ENCODE measurements around the gene PPP1R12C.

DNA sequence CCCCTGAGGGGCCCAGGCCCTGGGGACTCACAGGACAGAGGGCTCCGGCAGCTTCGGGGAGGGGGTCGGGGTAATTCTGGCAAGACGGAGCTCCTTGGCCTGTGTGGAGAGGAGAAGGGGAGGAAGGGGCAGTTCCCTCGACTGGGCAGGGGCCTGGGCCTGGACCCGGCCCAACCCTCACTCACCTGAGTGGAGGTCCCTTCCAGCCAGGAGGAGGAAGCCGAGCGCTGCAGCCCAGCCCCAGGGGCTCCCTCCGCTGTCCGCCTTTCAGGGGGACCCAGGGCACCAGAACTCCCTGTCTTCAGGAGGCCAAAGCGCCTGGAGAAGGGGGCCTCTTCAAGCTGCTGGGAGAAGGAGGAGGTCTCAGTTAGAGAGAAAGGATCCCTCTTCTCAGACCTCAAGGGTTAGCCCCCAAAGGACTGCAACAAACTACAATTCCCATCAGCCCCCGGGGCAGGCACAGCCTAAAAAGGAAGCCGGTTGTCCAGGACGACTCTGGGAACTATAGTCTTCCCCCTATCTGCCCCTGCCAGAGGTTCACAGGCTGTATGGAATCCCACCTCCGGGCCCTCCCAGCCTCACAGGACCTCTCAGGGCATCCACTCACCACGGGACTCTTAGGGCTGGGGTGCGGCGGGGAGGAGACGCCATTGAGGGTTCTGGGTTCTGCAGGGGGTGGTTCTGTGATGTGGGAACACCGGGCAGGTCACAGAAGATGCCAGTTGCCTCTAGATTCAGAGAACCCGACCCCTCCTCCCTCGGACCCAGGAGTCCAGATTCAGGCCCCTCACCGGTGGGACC lies 22.0 kb downstream of the PPP1R12C start:
- TF ChIP-seq EZH2 (IDR thresholded peaks at IDR 0.05; ENCODE audit: borderline replicate concordance, low read length), result no peak
- TF ChIP-seq, protein P1, sequence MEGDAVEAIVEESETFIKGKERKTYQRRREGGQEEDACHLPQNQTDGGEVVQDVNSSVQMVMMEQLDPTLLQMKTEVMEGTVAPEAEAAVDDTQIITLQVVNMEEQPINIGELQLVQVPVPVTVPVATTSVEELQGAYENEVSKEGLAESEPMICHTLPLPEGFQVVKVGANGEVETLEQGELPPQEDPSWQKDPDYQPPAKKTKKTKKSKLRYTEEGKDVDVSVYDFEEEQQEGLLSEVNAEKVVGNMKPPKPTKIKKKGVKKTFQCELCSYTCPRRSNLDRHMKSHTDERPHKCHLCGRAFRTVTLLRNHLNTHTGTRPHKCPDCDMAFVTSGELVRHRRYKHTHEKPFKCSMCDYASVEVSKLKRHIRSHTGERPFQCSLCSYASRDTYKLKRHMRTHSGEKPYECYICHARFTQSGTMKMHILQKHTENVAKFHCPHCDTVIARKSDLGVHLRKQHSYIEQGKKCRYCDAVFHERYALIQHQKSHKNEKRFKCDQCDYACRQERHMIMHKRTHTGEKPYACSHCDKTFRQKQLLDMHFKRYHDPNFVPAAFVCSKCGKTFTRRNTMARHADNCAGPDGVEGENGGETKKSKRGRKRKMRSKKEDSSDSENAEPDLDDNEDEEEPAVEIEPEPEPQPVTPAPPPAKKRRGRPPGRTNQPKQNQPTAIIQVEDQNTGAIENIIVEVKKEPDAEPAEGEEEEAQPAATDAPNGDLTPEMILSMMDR (IDR thresholded peaks at IDR 0.05; ENCODE audit: low read length), result no peak

Measured in OCI-LY1 (cell line).